ENCODE measurements around the gene LDLR.
"Not testable (repeated sequence)": the region's sequence is repeated elsewhere in the genome, so short reads cannot be mapped to it uniquely, and the experiment has no call there.

LDLR gene

GRCh38 chr19:11174336-11174735 lies 85.1 kb downstream of the LDLR start:
- DNase-seq (ENCODE audit: low spot score): no peak

- no peak for DNase-seq (ENCODE audit: low spot score)
Measured at GRCh38 chr19:11175920-11176319, 86.7 kb downstream of the LDLR start.

GRCh38 chr19:11176466-11177193 lies 87.4 kb downstream of the LDLR start:
- no peak for DNase-seq (ENCODE audit: low spot score)

- no peak for DNase-seq (ENCODE audit: low spot score)
Measured at GRCh38 chr19:11177592-11177991, 88.3 kb downstream of the LDLR start.

GRCh38 chr19:11179145-11179465 lies 89.8 kb downstream of the LDLR start:
- DNase-seq (ENCODE audit: low spot score): not testable (repeated sequence)

GRCh38 chr19:11179716-11180297 lies 90.5 kb downstream of the LDLR start:
- no peak for DNase-seq (ENCODE audit: low spot score)

GRCh38 chr19:11180346-11180745 lies 91.1 kb downstream of the LDLR start:
- DNase-seq (ENCODE audit: low spot score): no peak

- DNase-seq (ENCODE audit: low spot score): not testable (repeated sequence)
Measured at GRCh38 chr19:11180975-11181374, 91.7 kb downstream of the LDLR start.

- DNase-seq (ENCODE audit: low spot score): no peak
Measured at GRCh38 chr19:11181488-11181887, 92.2 kb downstream of the LDLR start.

Measured in CD4-positive, alpha-beta T cell treated with Interleukin-2 at 100 ng/mL for 4 hours (primary cell).